Chondrocyte (in vitro differentiated cells): ENCODE data around the gene NR2F1-AS1. TPM values are rescaled to one million over a fixed set of nuclear protein-coding genes. Genes with fewer than 3 reads are reported as not detected.

Experiments
- DNase-seq: peaks from one replicate; pipeline ENCODE4 v3.0.0; 2021; ENCODE audit warnings: mixed read lengths, low spot score
- H3K27ac Mint-ChIP-seq: one replicate; pipeline ENCODE4 v1.8.0; 2021; ENCODE audit warnings: mild to moderate bottlenecking, moderate library complexity, mixed read lengths; ENCODE audit not compliant: unreplicated experiment
- H3K27me3 Mint-ChIP-seq: 2 replicates; pipeline ENCODE4 v1.8.0; 2021; ENCODE audit warnings: low read depth, mixed read lengths
- H3K36me3 Mint-ChIP-seq: 2 replicates; pipeline ENCODE4 v1.8.0; 2021; ENCODE audit warnings: low read depth, mixed read lengths
- H3K4me1 Mint-ChIP-seq: 2 replicates; pipeline ENCODE4 v1.8.0; 2021; ENCODE audit warnings: low read depth, mild to moderate bottlenecking, mixed read lengths
- H3K4me3 Mint-ChIP-seq: one replicate; pipeline ENCODE4 v1.8.0; 2021; ENCODE audit warnings: mild to moderate bottlenecking, moderate library complexity, mixed read lengths; ENCODE audit not compliant: unreplicated experiment
- H3K9me3 Mint-ChIP-seq: 2 replicates; pipeline ENCODE4 v1.8.0; 2021; ENCODE audit warnings: low read depth, mixed read lengths
- total RNA-seq: library from RNA; stranded (reverse); gene quantifications from 3 replicates; pipeline ENCODE4 v1.2.1, GENCODE V29; 2021
- TF ChIP-seq, protein P1 (sequence below): fragments of 200-600 bp; sonication (generic); IDR thresholded peaks from 2 replicates; pipeline ENCODE4 v1.5.0; 2021; ENCODE audit warnings: antibody characterized with exemption, mild to moderate bottlenecking, moderate library complexity

NR2F1-AS1 gene
- total RNA-seq, 1 donor from 2014 or later: 16.2 TPM

DNA sequence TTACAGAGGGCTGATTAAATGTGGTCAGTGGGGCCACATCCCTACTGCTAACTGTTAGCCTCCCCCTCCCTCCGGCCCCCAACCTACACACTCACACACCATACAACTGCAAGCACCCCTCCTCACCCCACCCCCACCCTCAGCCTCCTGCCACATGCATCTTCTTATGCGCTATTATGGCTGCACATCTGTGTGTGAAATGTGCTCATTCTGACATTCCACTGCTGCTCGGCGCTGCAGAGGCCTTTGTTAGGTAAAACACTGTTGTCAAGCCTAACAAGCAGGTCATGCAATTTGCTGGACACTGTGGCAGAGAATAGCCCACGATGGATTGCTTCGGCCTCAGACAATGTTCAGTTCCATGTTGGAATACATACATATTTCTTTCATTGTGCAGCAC lies 173.6 kb downstream of the NR2F1-AS1 start:
- peaks cover 4% of the 10 kb centered on the region for H3K4me1 Mint-ChIP-seq
- TF ChIP-seq, protein P1, sequence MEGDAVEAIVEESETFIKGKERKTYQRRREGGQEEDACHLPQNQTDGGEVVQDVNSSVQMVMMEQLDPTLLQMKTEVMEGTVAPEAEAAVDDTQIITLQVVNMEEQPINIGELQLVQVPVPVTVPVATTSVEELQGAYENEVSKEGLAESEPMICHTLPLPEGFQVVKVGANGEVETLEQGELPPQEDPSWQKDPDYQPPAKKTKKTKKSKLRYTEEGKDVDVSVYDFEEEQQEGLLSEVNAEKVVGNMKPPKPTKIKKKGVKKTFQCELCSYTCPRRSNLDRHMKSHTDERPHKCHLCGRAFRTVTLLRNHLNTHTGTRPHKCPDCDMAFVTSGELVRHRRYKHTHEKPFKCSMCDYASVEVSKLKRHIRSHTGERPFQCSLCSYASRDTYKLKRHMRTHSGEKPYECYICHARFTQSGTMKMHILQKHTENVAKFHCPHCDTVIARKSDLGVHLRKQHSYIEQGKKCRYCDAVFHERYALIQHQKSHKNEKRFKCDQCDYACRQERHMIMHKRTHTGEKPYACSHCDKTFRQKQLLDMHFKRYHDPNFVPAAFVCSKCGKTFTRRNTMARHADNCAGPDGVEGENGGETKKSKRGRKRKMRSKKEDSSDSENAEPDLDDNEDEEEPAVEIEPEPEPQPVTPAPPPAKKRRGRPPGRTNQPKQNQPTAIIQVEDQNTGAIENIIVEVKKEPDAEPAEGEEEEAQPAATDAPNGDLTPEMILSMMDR: no peak
- peaks cover 7% of the 10 kb centered on the region for H3K9me3 Mint-ChIP-seq
- DNase-seq: no peak
- no peaks in the 10 kb centered on the region for H3K36me3 Mint-ChIP-seq
- H3K4me3 Mint-ChIP-seq: no peak overlapping the region
- no peaks in the 10 kb centered on the region for H3K27me3 Mint-ChIP-seq
- no peak overlapping the region for H3K27ac Mint-ChIP-seq

DNA sequence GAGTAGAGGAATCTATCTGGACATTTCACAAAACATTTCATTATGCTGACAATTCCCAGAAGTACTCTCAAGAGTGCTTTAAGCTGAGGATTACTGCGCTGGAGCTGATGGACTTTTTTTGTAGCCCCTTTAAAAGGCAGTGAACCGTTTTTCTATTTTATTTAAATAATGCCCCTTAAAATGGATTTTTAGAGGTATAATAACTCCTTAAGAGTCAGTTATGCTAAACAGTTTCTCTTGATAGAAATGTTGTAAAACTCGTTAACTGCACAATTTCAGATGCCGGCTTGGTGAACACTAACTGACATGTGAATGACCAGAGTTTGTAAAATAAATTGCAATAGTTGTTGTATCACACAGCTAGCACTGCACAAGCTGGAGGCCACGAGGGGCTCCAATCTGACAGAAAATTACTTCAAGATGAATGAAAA lies 174.0 kb downstream of the NR2F1-AS1 start:
- Mint-ChIP-seq H3K9me3 (peaks cover 7% of the 10 kb centered on the region), H3K4me3 (no peak overlapping the region), H3K4me1 (peaks cover 4% of the 10 kb centered on the region), H3K27me3 (no peaks in the 10 kb centered on the region), H3K36me3 (no peaks in the 10 kb centered on the region), H3K27ac (no peak overlapping the region)
- TF ChIP-seq, protein P1: no peak
- DNase-seq: no peak

DNA sequence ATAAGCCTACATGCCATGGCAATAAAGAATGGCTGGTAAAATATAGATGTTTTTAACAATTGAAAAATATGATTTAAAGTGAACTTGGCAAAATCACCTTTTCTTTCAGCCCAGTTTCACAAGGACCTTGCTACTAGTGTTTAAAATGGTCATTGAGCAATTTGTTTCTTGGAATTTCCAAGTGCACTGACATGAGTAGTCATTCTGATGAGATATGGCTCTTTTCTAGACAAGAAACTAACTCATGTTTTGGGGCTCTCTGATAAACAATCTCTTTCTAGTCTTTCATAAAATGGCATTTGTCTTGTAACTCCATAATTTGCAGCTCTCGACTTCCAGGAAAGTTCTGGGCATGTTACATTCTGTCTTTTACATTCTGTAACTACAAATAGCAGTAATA lies 176.8 kb downstream of the NR2F1-AS1 start:
- Mint-ChIP-seq H3K9me3 (peaks cover 7% of the 10 kb centered on the region), H3K27ac (no peak overlapping the region), H3K27me3 (no peaks in the 10 kb centered on the region), H3K4me1 (peaks cover 8% of the 10 kb centered on the region), H3K36me3 (no peaks in the 10 kb centered on the region), H3K4me3 (no peak overlapping the region)
- no peak for DNase-seq
- TF ChIP-seq, protein P1: no peak

DNA sequence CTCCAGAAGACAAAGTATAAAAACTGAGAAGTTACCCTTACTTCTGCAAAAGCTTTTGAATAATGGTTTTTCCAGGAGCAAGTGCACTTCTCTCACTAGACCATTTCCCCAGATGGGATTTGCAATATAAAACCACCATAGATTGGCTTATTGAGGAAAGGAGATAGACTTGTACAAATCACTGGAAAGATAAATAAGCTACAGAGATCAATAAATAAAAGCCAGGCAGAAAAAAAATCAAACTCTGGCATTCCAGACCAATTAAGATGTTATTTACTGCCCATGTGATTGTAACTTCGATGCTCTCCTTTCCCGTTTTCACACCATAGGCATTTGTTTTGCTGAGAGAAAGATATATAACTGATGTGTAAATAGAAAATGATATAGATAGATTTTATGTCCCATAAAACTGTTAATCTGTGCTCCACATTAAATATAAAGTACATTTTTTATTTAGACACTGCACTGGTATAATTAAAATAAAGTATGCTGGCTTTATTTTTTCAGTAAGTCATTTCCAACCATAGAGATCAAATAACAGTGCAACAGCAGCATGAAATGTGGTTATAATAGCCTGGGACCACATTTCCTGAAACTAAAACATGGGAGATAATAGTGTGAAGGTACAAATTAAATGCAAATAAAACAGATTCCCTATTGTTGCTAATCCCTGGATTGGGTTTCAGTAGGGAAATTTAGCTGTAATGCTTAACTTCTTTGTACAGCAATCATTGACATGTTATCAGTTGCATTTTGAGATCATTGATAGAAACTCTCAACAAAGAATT lies 177.7 kb downstream of the NR2F1-AS1 start:
- no peak overlapping the region for H3K27ac Mint-ChIP-seq
- no peak for DNase-seq
- peaks cover 8% of the 10 kb centered on the region for H3K4me1 Mint-ChIP-seq
- TF ChIP-seq, protein P1: no peak
- no peaks in the 10 kb centered on the region for H3K36me3 Mint-ChIP-seq
- H3K4me3 Mint-ChIP-seq: no peak overlapping the region
- H3K27me3 Mint-ChIP-seq: no peaks in the 10 kb centered on the region
- H3K9me3 Mint-ChIP-seq: peaks cover 7% of the 10 kb centered on the region

DNA sequence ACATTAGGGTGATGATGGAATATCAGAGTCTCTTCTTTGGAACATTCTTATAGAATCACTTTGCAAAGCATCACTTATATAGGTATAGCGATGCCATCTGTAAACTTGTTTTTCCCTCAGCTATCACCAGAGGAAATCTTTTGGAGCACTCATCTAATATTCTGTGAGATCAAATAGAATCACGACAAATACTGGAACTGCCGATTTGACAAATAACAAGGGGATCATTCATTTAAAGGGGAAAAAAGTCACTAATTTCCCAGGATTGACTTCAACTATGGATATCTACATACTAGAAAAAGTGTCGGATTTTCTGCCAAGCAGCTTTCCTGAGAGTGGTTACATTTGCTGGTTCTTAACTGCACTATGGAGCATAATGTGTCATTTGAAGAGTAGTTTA lies 178.6 kb downstream of the NR2F1-AS1 start:
- no peaks in the 10 kb centered on the region for H3K27me3 Mint-ChIP-seq
- H3K9me3 Mint-ChIP-seq: peaks cover 7% of the 10 kb centered on the region
- H3K27ac Mint-ChIP-seq: no peak overlapping the region

More for the DNA sequence above, 178.6 kb downstream of the NR2F1-AS1 start:
- H3K4me3 Mint-ChIP-seq: no peak overlapping the region
- H3K36me3 Mint-ChIP-seq: no peaks in the 10 kb centered on the region
- no peak for DNase-seq
- peaks cover 8% of the 10 kb centered on the region for H3K4me1 Mint-ChIP-seq
- TF ChIP-seq, protein P1: no peak
